ACHN (cell line): ENCODE measurements around the gene APOBR.
"Not testable (repeated sequence)": the region's sequence is repeated elsewhere in the genome, so short reads cannot be mapped to it uniquely, and the experiment has no call there.

Experiments
- DNase-seq: peaks from one replicate; pipeline ENCODE4 v3.0.0-alpha.2; 2015
- in situ Hi-C: cut with HindIII; loops from 2 replicates; pipeline ENCODE4 v1.10.0; 2017; ENCODE audit warnings: low sequenced_read_pairs, low pct_ligation_motif_present, low pct_unique_long_range_greater_than_20kb

APOBR gene

DNA sequence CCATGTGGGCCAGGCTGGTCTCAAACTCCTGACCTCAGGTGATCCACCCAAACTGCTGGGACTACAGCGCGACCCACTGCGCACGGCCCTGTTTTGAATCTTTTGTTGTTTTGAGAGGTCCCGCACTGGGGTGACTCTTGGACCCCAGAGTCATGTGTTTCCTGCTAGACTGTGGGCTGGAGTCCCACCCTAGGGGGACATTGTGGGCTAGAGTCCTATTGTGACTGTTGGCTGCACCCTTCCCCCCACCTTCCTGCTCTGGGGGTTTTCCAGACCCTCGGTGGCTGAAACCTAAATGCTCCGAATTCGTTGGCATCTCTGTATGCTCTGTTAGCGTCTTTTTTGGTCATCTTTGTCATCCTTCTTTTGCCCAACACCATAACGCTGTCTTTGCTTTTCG is 28.3 kb downstream of the APOBR start:
- no peak for DNase-seq
- in situ Hi-C loops, result no loop called here

DNA sequence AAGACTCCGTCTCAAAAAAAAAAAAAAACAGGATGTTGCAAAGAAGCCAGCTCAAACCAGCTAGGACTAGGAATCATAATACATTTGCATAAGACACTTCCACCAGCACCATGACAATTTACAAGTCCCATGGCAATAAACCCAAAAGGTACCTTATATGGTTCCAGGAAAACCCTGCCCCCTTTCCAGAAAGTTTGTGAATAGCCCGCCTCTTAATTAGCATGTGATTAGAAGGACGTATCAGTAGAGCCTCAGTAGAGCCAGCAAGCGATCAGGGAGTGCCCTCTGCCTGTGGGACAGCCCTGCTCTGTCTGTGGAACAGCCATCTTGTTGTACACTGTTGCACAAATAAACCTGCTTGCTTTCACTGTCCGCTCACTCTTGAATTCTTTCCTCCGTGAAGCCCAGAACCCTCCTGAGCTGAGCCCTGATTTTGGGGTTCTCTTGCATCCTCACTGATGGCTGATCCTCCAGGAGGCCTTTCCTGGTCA is 30.3 kb downstream of the APOBR start:
- DNase-seq, result no peak
- in situ Hi-C loops, result no loop called here

DNA sequence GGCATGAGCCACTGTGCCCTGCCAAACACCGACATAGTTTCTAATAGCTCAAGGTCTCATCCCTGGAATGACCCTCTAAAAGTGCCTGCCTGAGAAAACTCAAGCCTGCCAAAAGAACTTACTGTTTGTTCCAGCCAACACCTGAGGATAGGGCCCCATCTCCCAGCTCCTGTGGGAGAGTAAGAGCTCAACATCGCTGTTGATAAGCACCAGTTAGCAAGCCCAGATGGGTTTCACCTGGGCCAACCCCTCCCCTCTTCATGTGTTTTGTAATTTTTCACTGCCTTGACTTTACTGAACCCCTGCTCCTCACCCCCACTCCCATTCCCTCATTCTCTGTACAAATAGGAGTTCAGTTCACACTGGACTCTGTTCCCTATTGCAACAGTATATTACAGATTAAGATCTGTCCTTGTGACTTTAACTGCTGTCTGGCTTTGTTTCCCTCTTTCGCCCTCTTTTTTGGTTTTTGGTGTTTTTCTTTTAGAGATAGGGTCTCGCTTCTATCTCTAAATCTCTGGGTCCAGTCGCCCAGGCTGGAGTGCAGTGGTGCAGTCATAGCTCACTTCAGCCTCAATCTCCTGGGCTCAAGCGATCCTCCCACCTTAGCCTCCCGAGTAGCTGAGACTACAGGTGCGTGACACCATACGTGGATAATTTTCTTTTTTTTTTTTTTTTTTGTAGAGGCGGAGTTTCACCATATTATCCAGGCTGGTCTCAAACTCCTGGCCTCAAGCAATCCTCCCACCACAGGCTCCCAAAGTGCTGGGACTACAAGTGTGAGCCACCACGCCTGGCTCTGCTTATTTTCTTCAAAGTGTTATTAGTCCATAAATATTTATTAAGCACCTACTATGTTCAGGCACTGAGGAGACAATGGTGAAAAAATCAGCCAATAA is 32.0 kb downstream of the APOBR start:
- DNase-seq, result no peak
- in situ Hi-C loops, result no loop called here

DNA sequence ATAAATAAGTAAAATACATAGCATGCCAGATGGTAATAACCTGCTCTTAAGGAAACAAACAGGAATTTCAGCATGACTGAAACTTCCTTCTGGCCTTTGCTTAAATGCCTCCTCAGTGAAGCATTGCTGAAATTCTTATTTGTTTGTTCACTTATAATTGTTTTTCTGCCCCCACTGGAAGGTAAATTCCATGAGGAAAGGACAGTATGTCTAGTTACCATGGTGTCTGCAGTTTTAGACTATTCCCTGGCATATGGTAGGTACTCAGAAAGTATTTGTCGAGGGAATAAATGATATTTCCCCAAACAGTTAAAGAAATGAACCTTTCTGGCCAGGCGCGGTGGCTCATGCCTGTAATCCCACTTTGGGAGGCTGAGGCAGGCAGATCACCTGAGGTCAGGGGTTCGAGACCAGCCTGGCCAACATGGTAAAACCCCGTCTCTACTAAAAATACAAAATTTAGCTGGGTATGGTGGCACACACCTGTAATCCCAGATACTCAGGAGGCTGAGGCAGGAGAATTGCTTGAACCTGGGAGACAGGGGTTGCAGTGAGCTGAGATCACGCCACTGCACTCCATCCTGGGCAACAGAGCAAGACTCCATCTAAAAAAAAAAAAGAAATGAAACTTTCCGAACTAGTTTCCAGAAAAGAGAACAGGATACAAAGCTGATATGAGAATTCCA is 32.8 kb downstream of the APOBR start:
- DNase-seq, in situ Hi-C loops: not testable (repeated sequence)

DNA sequence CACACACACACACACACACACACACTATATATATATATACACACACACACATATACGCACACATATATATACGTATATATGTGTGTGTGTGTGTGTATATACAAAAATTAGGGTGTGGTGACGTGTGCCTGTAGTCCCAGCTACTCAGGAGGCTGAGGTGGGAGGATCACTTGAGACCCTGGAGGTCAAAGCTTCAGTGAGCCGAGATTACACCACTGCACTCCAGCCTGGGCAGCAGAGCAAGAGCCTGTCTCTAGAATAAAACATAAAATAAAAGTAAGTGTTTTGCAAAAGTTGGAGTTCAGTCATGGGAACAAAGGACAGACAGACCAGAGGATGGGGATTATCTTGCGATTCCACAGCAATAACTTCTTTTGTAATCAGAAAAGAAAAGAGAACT is 33.5 kb downstream of the APOBR start:
- in situ Hi-C loops, result no loop called here
- DNase-seq, result no peak

DNA sequence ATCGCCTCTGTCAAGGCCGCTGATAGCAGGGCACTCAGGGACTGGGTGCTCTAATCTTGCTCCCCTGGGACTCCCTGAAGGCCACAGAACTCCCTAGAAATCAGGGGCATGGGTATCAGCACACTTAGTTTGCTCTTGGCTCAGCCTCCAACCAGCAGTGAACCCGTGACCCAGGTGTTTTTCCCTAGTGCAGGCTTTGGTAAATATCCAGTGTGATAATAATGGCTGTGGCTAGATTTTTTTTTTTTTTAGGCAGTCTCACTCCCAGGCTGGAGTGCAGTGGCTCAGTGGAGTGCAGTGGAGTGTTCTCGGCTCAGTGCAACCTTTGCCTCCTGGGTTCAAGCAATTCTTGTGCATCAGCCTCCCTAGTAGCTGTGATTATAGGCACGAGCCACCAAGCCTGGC is 34.0 kb downstream of the APOBR start:
- DNase-seq, result no peak
- in situ Hi-C loops, result no loop called here

DNA sequence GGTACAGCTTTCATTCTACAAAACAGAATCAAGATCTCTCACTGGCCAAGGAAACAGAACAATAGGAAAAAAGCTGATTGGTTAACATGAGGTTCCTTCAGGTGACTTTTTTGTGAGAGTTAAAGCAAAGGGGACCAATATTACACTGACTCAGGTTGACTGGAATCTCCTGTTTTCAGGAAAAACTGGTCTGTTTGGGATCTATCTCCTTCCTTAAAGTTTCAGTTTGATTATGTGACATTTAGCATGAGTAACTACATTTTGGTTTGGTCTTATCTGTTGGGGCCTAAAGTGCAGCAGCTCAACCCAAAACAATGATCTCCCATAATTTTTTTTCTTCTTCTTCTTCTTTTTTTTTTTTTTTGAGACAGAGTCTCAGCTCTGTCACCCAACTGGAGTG is 34.7 kb downstream of the APOBR start:
- DNase-seq, result no peak
- in situ Hi-C loops, result no loop called here

DNA sequence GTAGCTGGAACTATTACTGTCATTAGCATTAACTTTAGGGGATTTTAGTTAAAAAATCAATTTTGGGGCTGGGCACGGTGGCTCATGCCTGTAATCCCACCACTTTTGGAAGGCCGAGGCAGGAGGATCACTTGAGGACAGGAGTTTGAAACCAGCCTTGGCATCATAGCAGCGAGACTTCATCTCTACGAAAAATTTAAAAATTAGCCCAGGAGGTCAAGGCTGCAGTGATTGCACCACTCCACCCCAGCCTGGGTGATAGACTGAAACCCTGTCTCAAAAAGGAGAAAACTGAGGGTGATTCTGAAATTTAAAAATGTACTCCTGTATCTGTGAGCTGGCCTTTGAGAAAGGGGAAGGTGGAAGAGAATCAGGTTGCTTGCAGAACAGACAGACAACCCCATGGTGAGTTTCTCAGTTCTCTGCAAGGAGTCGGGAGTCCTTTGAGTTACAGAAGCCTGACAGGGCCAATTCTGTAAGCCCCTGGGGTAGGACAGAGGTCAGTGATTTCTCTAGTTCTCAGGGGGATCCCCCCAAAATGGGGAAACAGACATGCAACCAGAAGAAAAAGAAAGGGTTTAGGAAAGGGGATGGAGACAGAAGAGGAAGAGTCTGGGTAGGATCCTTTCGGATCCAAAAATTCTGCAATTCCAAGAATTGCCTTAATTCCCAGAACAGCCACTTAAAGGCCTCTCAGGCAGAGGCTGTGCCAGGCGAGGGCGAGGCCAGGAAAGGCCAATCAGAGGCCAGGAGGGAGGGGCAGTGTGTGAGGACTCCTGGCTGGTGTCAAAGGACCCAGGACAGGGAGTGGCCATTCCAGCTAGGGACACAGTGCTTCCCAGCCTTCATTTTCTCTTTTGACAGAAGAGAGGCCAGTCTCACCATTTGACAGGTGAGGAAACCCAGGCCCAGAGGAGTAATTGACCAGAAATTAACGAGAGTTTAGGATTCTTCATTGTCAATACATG is 37.6 kb downstream of the APOBR start:
- in situ Hi-C loops, result no loop called here
- DNase-seq, result peak; percentile 57

DNA sequence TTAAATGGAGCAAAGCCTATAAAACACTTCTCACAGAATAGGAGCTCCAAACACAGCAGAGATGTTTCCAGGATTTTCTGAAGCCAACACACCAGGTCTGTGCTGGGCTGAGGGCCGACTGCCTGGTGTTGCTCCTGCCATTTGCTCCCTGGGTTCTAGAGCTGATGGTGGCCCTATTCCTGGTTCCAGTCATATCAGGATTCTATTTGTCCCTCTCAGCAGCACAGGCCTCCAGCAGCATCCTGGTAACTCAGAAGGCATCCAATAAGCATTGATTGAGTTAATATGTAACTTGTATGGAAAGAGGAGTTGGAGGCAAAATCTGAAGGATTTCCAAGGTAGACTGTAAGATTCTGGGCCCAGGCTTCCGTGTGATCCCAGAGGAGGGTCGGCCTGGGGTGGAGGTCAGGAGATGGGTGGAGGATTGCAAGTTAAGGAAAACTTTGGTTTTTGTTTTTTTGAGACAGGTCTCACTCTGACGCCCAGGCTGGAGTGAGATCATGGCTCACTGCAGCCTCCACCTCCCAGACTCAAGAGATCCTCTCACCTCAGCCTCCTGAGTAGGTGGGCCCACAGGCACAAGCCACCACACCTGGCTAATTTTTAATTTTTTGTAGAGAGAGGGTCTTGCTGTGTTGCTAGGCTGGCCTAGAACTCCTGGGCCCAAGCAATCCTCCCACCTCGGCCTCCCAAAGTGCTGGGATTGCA is 38.7 kb downstream of the APOBR start:
- in situ Hi-C loops, result no loop called here
- no peak for DNase-seq

DNA sequence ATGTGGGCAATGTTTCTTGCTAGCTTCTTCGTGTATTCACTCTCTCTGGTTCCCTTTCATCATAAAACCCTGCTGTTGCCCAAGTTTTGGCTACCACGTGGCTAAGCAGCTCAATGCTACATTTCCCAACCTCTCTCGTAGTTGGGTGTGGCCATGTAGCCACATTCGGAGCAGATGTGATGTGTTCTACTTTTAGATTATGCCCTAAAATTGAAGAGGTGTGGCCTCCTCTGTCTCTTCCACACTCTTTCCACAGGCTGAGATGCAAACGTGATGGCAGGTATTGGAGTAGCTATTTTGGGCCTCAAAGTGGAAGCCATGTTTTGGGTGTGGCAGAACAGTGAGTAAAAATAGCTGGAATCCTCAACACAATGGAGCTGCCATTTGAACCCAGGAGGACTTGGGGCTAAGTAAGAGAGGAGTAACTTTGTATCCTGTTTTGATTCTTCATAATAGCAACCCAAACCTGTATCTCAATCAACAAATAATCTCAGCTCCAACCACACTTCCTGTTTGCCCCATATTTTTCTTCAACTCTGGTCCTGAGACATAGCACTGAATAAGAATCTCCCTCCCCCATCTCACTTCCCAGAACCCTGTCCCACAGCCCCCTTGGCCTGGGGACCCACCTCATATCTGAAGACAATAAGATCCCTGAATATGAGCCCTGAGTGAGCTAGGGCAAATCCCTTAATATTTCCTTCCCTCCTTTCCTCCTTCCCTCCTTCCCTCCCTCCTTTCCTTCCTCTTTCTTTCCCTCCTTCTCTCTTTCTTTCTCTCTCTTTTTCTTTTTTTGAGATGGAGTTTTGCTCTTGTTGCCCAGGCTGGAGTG is 40.3 kb downstream of the APOBR start:
- no peak for DNase-seq
- in situ Hi-C loops, result no loop called here

DNA sequence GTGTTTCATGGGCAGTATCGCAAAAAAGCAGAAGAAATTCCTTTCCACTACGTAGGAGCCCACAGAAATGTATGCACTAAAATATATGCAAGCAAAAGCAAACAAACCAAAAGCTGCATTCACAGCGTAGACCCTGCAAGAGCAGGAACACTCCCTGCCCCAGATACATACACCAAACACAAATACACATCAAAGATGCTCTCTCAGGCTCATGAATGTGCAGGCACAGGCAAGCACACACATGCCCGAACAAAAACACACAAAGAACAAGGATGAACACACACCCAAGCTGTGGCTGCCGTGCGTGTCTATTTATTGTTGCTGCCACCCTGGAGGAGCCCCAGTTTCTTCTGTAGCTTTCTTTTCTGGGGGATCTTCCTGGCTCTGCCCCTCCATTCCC is 42.6 kb downstream of the APOBR start:
- in situ Hi-C loops, result no loop called here
- DNase-seq, result no peak

DNA sequence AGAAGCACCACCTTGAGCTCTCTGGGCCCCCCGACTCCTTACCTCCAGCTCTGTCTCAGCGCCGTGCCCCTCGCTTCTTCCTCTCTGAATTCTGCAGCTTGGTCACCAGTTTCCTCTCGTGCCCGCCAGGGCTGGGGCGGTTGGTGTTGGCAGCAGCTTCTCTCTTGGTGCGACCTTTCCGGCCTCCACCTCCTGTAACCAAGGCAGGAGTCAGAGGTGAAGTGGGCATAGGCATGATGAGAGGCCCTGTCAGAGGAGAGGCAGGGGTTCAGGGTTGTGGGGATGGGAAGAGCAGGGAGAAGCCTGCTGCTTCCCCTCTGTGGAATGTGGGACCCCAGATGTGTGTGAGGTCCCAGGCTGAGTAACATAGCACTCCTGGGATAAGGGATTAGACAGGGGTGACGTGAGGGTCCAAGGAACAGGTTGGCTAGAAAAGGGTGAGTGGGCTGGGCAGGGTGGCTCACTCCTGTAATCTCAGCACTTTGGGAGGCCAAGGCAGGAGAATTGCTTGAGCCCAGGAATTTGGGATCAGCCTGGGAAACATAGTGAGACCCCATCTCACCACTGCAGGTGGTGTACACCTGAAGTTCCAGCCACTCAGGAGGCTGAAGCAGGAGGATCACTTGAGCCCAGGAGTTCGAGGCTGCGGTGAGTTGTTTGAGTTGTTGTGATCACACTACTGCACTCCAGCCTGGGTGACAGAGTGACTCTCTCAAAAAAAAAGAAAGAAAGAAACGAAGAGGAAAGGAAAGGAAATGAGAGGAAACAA is 43.7 kb downstream of the APOBR start:
- no peak for DNase-seq
- in situ Hi-C loops, result no loop called here

DNA sequence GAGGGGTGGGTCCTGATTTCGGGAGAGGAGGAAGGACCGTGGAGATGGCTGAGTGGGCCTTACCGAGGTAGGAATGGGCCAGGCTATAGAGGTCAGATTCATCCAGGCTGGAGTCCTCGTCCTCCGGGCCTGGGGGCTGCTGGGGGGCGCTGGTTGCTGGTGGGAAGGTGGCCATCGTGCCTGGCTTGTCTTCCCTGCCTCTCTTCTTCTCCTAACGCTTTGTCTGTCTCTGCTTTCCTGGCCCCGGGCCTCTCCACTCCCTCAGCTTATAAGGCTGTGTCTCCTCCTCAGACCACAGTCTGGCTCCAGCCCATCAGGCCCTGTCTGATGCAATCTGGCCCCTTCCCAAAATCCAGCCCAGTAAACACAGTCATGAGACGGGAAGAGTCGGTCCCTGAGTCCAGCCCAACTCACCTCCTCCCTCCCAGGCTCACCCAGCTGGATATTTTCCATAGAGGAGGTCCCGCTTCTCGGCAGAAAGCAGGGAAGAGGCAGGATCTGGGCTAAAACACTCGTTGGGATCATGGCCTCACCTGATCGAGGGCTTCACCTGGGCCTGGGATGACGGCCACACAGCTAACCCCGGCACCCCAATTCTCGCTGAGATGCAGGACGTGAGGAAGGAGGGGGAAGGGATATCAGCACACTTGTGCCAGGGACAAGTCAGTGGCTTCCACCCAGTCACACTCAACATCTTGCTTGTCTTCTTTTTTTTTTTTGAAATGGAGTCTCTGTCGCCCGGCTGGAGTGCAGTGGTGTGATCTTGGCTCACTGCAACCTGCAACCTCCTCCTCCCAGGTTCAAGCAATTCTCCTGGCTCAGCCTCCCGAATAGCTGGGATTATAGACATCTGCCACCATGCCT is 44.5 kb downstream of the APOBR start, which contains the start of gene NUPR1:
NUPR1 (minus strand) TSS at position 242 of the 864 bp plus-strand sequence; CDS start at position 175, 67 bp downstream.
- peak; percentile 98 for DNase-seq
- in situ Hi-C loops, result no loop called here

DNA sequence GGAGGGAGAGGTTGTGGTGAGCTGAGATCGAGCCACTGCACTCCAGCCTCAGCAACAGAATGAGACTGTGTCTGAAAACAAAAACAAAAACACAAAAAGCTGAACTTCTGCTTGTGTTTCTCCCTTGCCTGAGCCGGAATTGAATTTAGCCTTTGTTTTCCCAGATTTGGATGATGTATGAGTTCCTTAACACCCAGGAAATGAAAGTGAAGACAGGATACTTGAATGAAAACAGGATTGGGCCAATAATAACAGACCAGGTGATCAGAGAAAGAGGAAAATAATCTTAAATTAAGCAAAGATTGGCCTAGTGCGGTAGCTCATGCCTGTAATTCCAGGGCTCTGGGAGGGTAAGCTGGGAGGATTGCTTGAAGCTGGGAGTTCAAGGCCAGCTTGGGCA is 45.9 kb downstream of the APOBR start:
- in situ Hi-C loops, result no loop called here

DNA sequence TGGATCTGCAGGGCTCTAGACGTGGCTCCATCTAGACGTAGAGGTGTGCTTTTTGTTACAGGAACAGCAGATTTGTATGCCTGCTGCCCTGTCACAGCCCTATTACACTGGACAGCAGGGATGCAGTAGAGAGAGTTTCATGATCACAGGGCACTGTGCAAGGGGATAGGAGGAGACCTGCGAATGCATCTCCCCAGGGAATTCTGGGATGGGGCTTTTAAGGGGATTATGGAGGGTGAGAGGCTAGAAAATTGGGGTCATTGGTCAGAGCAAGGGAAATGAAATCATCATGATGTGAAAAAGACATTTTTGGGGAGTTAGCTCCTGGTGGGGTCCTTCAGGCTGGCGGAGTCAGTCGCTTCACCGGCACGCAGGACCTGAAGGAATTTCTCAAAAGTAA is 48.2 kb downstream of the APOBR start:
- no peak for DNase-seq
- in situ Hi-C loops, result no loop called here

More for the DNA sequence above, 45.9 kb downstream of the APOBR start:
- no peak for DNase-seq

DNA sequence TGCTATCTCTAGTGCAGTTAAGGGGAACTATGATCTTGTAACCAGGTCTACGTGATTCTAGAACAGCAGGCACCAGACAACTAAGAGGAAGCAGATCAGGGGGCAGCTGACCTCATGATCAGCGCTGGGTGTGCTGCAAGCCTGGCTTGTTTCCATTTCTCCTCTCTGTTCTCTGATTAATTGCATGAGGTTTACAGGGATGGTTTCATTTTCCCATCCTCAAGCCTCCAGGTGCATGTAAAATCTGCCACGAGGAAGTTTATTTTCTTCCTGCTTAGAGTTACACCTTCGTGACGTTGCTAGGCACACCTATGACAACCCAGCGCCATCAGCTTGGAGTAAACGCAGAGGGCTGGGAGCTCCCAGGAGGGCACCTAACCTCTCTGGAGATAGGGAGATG is 48.6 kb downstream of the APOBR start:
- in situ Hi-C loops, result no loop called here
- DNase-seq, result no peak
